Measurements from ENCODE around the gene TCEAL8.
"Not testable (repeated sequence)": the region's sequence is repeated elsewhere in the genome, so short reads cannot be mapped to it uniquely, and the experiment has no call there.

TCEAL8 gene

GRCh38 chrX:103254921-103255493, at the start of gene TCEAL8:
Gene TCEAL8 (minus strand): TSS chrX:103255155. CDS start chrX:103253979, 1,176 bp downstream.
- DNase-seq: peak; percentile 73

GRCh38 chrX:103304705-103305104, 49.8 kb upstream of the TCEAL8 start:
- DNase-seq: no peak

GRCh38 chrX:103293118-103293517, 38.2 kb upstream of the TCEAL8 start:
- DNase-seq: no peak

- no peak for DNase-seq
These were observed 24.7 kb upstream of the TCEAL8 start for GRCh38 chrX:103279624-103280023.

GRCh38 chrX:103276581-103277002, 21.6 kb upstream of the TCEAL8 start, which contains the start of gene TCEAL5:
Gene TCEAL5 (minus strand): TSS chrX:103276750. CDS start chrX:103274563, 2,187 bp downstream.
- no peak for DNase-seq

- DNase-seq: no peak
These were observed 21.1 kb upstream of the TCEAL8 start for GRCh38 chrX:103275947-103276567.

- no peak for DNase-seq
These were observed 19.3 kb upstream of the TCEAL8 start for GRCh38 chrX:103274284-103274683.

GRCh38 chrX:103258275-103258674, 3.3 kb upstream of the TCEAL8 start:
- DNase-seq: no peak

GRCh38 chrX:103256651-103257050, 1.7 kb upstream of the TCEAL8 start:
- DNase-seq: no peak

GRCh38 chrX:103254171-103254824, 657 bp downstream of the TCEAL8 start:
- peak; percentile 67 for DNase-seq

- DNase-seq: no peak
These were observed 1.3 kb downstream of the TCEAL8 start for GRCh38 chrX:103253608-103254007.

GRCh38 chrX:103250977-103251376, 4.0 kb downstream of the TCEAL8 start:
- no peak for DNase-seq

GRCh38 chrX:103249805-103250204, 5.2 kb downstream of the TCEAL8 start:
- no peak for DNase-seq

- DNase-seq: no peak
These were observed 6.4 kb downstream of the TCEAL8 start for GRCh38 chrX:103248553-103248952.

- no peak for DNase-seq
These were observed 14.8 kb downstream of the TCEAL8 start for GRCh38 chrX:103240155-103240554.

- DNase-seq: no peak
These were observed 18.7 kb downstream of the TCEAL8 start for GRCh38 chrX:103236296-103236695.

GRCh38 chrX:103235608-103236007, 19.3 kb downstream of the TCEAL8 start:
- DNase-seq: not testable (repeated sequence)

- DNase-seq: no peak
These were observed 20.1 kb downstream of the TCEAL8 start for GRCh38 chrX:103234869-103235268.

GRCh38 chrX:103233263-103233662, 21.7 kb downstream of the TCEAL8 start:
- no peak for DNase-seq

GRCh38 chrX:103225918-103226317, 29.0 kb downstream of the TCEAL8 start:
- not testable (repeated sequence) for DNase-seq

GRCh38 chrX:103220511-103221323, 34.2 kb downstream of the TCEAL8 start:
- DNase-seq: no peak

- peak; percentile 68 for DNase-seq
These were observed 39.4 kb downstream of the TCEAL8 start for GRCh38 chrX:103215425-103215991.

- DNase-seq: peak; percentile 86
These were observed 40.0 kb downstream of the TCEAL8 start, which contains the start of gene BEX4 for GRCh38 chrX:103214870-103215424. Gene BEX4 (plus strand): TSS chrX:103215108. CDS start chrX:103216154, 1,046 bp downstream.

All from activated CD8-positive, alpha-beta memory T cell treated with anti-CD3 and anti-CD28 coated beads for 24 hours (primary cell).